ENCODE data around the gene SLC9A2. TPM values are rescaled to one million over a fixed set of nuclear protein-coding genes. Genes with fewer than 3 reads are reported as not detected.

SLC9A2 gene
- total and polyA plus RNA-seq, 2 of the 13 experiments (the other 11 are each of a cell fraction or from before 2014, with no cell fraction given): 0.02 TPM; not detected in 1

DNA sequence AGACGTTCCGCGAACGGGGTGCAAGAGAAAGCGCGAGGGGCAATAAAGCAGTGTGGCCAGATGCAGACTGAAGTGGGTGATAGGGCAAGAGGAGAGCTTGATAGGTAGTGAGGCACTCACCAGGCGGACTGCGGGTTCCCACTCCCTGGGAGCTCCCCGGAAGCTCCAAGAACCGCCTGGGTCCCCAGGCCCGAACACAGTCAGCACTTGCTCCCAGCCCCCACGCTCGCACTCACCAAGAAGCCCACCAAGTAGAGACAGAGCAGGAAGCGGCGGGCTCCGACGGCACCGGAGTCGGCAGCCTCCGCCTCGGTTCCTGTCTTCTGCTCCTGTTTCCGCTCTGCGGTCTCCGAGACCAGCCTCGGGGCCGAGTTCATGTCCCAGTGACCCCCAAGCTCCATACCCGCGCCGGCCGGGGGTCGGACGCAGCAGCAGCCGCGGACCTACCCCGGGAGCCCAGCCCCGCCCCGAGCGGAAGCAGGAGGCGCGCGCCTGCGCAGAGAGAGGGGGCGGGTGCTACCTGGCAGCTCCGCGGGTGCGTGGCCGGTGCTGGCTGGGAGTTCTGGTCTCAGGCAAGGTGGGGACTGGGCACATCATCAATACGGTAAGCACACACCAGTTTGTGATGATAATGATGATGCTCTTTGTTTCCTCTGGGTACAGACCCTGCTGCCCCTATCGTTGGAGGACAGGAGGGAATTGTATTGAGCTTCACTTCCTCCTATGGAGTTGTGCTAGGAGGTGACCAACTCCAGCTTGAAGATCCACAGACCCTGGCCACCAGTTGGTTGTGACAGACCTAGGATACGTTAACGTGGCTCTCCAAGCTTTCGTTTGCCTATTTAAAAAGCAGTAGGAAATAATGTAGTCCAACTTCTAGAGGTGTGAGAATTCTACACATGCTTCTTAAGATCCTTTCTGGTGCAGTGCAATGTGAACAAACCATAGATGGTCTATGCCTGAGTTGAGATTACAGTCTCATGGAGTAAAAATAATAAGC lies 117.4 kb downstream of the SLC9A2 start (continued):
- TF ChIP-seq ZNF501 (CRISPR knock-in tag; IDR thresholded peaks at IDR 0.05) (peak; percentile 93), NFYB (CRISPR knock-in tag; IDR thresholded peaks at IDR 0.05) (peak; percentile 49), ZNF264 (CRISPR knock-in tag; IDR thresholded peaks at IDR 0.05) (0 out of 2 replicates have a peak, but pooled peaks have one; percentile 3), ASH2L (IDR thresholded peaks at IDR 0.05; ENCODE audit: insufficient read length, low read depth, low read length) (peak; percentile 57), ZNF333 (CRISPR knock-in tag; IDR thresholded peaks at IDR 0.05; ENCODE audit: borderline replicate concordance) (peak; percentile 85; the same call in 1 of the 2 replicates), SPEN (CRISPR knock-in tag; IDR thresholded peaks at IDR 0.05; ENCODE audit: low read depth) (peak; percentile 76), YEATS4 (CRISPR knock-in tag; IDR thresholded peaks at IDR 0.05; ENCODE audit: borderline replicate concordance) (peak; percentile 74), NAIF1 (CRISPR knock-in tag; IDR thresholded peaks at IDR 0.05; ENCODE audit: borderline replicate concordance) (peak; percentile 32), ZNF30 (CRISPR knock-in tag; IDR thresholded peaks at IDR 0.05) (0 out of 2 replicates have a peak, but pooled peaks have one; percentile 2), PHF21A (CRISPR knock-in tag; IDR thresholded peaks at IDR 0.05) (no peak), PRMT3 (CRISPR knock-in tag; IDR thresholded peaks at IDR 0.05; ENCODE audit: borderline replicate concordance, low read depth) (no peak; the same call in 1 of the 2 replicates), ZNF589 (CRISPR knock-in tag; conservative IDR thresholded peaks at IDR 0.05) (peak; percentile 87), ZNF256 (CRISPR knock-in tag; conservative IDR thresholded peaks at IDR 0.05) (no peak), ESRRA (CRISPR knock-in tag; IDR thresholded peaks at IDR 0.05; ENCODE audit: low read depth) (peak; percentile 67; the same call in 1 of the 2 replicates), RNF2 (conservative IDR thresholded peaks at IDR 0.05; ENCODE audit: low read depth) (peak; percentile 75; the same call in 1 of the 2 replicates), ZNF337 (CRISPR knock-in tag; IDR thresholded peaks at IDR 0.05; ENCODE audit: borderline replicate concordance, low read depth) (no peak), REL (CRISPR knock-in tag; conservative IDR thresholded peaks at IDR 0.05) (0 out of 2 replicates have a peak, but pooled peaks have one; percentile 33)
- TF ChIP-seq, protein P1, sequence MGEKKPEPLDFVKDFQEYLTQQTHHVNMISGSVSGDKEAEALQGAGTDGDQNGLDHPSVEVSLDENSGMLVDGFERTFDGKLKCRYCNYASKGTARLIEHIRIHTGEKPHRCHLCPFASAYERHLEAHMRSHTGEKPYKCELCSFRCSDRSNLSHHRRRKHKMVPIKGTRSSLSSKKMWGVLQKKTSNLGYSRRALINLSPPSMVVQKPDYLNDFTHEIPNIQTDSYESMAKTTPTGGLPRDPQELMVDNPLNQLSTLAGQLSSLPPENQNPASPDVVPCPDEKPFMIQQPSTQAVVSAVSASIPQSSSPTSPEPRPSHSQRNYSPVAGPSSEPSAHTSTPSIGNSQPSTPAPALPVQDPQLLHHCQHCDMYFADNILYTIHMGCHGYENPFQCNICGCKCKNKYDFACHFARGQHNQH (CRISPR knock-in tag; IDR thresholded peaks at IDR 0.05): peak; percentile 83; the same call in 1 of the 2 replicates
- TF ChIP-seq, protein P2, sequence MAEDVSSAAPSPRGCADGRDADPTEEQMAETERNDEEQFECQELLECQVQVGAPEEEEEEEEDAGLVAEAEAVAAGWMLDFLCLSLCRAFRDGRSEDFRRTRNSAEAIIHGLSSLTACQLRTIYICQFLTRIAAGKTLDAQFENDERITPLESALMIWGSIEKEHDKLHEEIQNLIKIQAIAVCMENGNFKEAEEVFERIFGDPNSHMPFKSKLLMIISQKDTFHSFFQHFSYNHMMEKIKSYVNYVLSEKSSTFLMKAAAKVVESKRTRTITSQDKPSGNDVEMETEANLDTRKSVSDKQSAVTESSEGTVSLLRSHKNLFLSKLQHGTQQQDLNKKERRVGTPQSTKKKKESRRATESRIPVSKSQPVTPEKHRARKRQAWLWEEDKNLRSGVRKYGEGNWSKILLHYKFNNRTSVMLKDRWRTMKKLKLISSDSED (CRISPR knock-in tag; IDR thresholded peaks at IDR 0.05): peak; percentile 73; the same call in 1 of the 2 replicates
- TF ChIP-seq, protein P3, sequence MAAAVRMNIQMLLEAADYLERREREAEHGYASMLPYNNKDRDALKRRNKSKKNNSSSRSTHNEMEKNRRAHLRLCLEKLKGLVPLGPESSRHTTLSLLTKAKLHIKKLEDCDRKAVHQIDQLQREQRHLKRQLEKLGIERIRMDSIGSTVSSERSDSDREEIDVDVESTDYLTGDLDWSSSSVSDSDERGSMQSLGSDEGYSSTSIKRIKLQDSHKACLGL (CRISPR knock-in tag; IDR thresholded peaks at IDR 0.05): peak; percentile 80
- TF ChIP-seq, protein P4, sequence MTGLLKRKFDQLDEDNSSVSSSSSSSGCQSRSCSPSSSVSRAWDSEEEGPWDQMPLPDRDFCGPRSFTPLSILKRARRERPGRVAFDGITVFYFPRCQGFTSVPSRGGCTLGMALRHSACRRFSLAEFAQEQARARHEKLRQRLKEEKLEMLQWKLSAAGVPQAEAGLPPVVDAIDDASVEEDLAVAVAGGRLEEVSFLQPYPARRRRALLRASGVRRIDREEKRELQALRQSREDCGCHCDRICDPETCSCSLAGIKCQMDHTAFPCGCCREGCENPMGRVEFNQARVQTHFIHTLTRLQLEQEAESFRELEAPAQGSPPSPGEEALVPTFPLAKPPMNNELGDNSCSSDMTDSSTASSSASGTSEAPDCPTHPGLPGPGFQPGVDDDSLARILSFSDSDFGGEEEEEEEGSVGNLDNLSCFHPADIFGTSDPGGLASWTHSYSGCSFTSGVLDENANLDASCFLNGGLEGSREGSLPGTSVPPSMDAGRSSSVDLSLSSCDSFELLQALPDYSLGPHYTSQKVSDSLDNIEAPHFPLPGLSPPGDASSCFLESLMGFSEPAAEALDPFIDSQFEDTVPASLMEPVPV (CRISPR knock-in tag; IDR thresholded peaks at IDR 0.05): peak; percentile 63; the same call in 1 of the 2 replicates

Data from HepG2 (cell line).